ENCODE results near the gene TULP4.
A peak's percentile ranks its signal among the peaks of the same experiment; 100 is the strongest.
"Not testable (repeated sequence)": the region's sequence is repeated elsewhere in the genome, so short reads cannot be mapped to it uniquely, and the experiment has no call there.

Gene TULP4

GRCh38 chr6:158328952-158329351, 16.7 kb downstream of the TULP4 start:
- DNase-seq (ENCODE audit: low read depth in 3 of 3): no peak

GRCh38 chr6:158329531-158329930, 17.3 kb downstream of the TULP4 start:
- no peak for DNase-seq (ENCODE audit: low read depth in 3 of 3)

GRCh38 chr6:158330016-158330415, 17.8 kb downstream of the TULP4 start:
- DNase-seq (ENCODE audit: low read depth in 3 of 3): no peak

- DNase-seq (ENCODE audit: low read depth in 3 of 3): no peak
Observed at GRCh38 chr6:158332237-158332636, 20.0 kb downstream of the TULP4 start.

- no peak for DNase-seq (ENCODE audit: low read depth in 3 of 3)
Observed at GRCh38 chr6:158333094-158333493, 20.8 kb downstream of the TULP4 start.

GRCh38 chr6:158334534-158334933, 22.3 kb downstream of the TULP4 start:
- DNase-seq (ENCODE audit: low read depth in 3 of 3): no peak

GRCh38 chr6:158337332-158337731, 25.1 kb downstream of the TULP4 start:
- DNase-seq (ENCODE audit: low read depth in 3 of 3): no peak

- DNase-seq (ENCODE audit: low read depth in 3 of 3): no peak
Observed at GRCh38 chr6:158338311-158339112, 26.2 kb downstream of the TULP4 start.

- DNase-seq (ENCODE audit: low read depth in 3 of 3): not testable (repeated sequence)
Observed at GRCh38 chr6:158339197-158339596, 26.9 kb downstream of the TULP4 start.

GRCh38 chr6:158340252-158340651, 28.0 kb downstream of the TULP4 start:
- DNase-seq (ENCODE audit: low read depth in 3 of 3): no peak

- DNase-seq (ENCODE audit: low read depth in 3 of 3): no peak
Observed at GRCh38 chr6:158344534-158344933, 32.3 kb downstream of the TULP4 start.

GRCh38 chr6:158345444-158345843, 33.2 kb downstream of the TULP4 start:
- not testable (repeated sequence) for DNase-seq (ENCODE audit: low read depth in 3 of 3)

- DNase-seq (ENCODE audit: low read depth in 3 of 3): no peak
Observed at GRCh38 chr6:158347335-158347734, 35.1 kb downstream of the TULP4 start.

GRCh38 chr6:158348737-158349504, 36.7 kb downstream of the TULP4 start:
- not testable (repeated sequence) for DNase-seq (ENCODE audit: low read depth in 3 of 3)

- DNase-seq (ENCODE audit: low read depth in 3 of 3): not testable (repeated sequence)
Observed at GRCh38 chr6:158349505-158350275, 37.4 kb downstream of the TULP4 start.

- not testable (repeated sequence) for DNase-seq (ENCODE audit: low read depth in 3 of 3)
Observed at GRCh38 chr6:158350731-158351130, 38.5 kb downstream of the TULP4 start.

GRCh38 chr6:158353883-158354877, 41.9 kb downstream of the TULP4 start:
- DNase-seq (ENCODE audit: low read depth in 3 of 3): no peak

GRCh38 chr6:158356586-158357546, 44.6 kb downstream of the TULP4 start:
- no peak for DNase-seq (ENCODE audit: low read depth in 3 of 3)

GRCh38 chr6:158357570-158358216, 45.4 kb downstream of the TULP4 start:
- DNase-seq (ENCODE audit: low read depth in 3 of 3): peak in 1 of 3 donors; percentile 12

Measured in stimulated activated CD4-positive, alpha-beta T cell treated with anti-CD3 and anti-CD28 coated beads, TNF-alpha, amount 100 ng/mL, for 48 hours (primary cell).